HCT116 (cell line): Measurements from ENCODE around the gene POGLUT2. TPM values are rescaled to one million over a fixed set of nuclear protein-coding genes. Genes with fewer than 3 reads are reported as not detected.

ENCODE experiments used
- ATAC-seq: fragments of 200-7000 bp; cut with Tn5 transposase; 2 replicates; pipeline ENCODE4 v1.9.1; 2020; ENCODE audit warnings: mild to moderate bottlenecking, moderate library complexity
- BruUV-seq: library from RNA; stranded (reverse); fragments of 400-500 nt; replicated peaks from 2 replicates; lab custom pipeline; 2021; lab: Mats Ljungman, UMichigan
- CTCF ChIA-PET: fragments of 300-600 bp; sonication (Branson Sonifier 250); formaldehyde crosslinking; loops from one replicate; lab custom pipeline; 2021; ENCODE audit warnings: antibody characterized with exemption; lab: Charles Lee
- POLR2A ChIA-PET: fragments of 300-600, 350-600 bp; sonication (Branson Sonifier 250); formaldehyde crosslinking; loops from one replicate; lab custom pipeline; 2021; ENCODE audit warnings: antibody characterized with exemption; lab: Charles Lee
- RAD21 ChIA-PET, 2 experiments: fragments of 300-600 bp; sonication (Branson Sonifier 250); formaldehyde crosslinking; loops; one replicate each; lab custom pipeline; 2023; ENCODE audit warnings: low total read pairs in 2 of 2; ENCODE audit not compliant: uncharacterized antibody in 2 of 2, unreplicated experiment in 2 of 2, low non-redundant PET in 1 of 2; lab: Charles Lee
- DNase-seq: peaks from one replicate; pipeline ENCODE4 v3.0.0-alpha.2; 2010; ENCODE audit warnings: low read depth, low spot score
- H2AFZ ChIP-seq: fragments of 200-600 bp; shearing (Covaris generic), sonication (generic); 2 replicates; pipeline ENCODE4 v1.6.1; 2017; ENCODE audit warnings: low read depth, mixed run types, mixed read lengths, antibody characterized with exemption, low read length; ENCODE audit not compliant: poor library complexity, severe bottlenecking
- H3K27ac ChIP-seq: 2 replicates; pipeline ENCODE4 v1.5.1; 2012; ENCODE audit warnings: low read depth, low read length
- H3K27me3 ChIP-seq: fragments of 200-600 bp; sonication (generic); 2 replicates; pipeline ENCODE4 v1.6.1; 2016; ENCODE audit warnings: mixed run types, low read length, mixed read lengths; ENCODE audit not compliant: insufficient read depth
- H3K36me3 ChIP-seq, 2 experiments: fragments of 200-500 bp in 1 of 2; fragments of 200-600 bp in 1 of 2; sonication (Bioruptor generic) in 1 of 2; sonication (generic) in 1 of 2; 2 replicates each; pipeline versions ENCODE4 v1.5.1 to v1.6.1; 2014 to 2016; ENCODE audit warnings: low read length in 2 of 2, inconsistent platforms in 1 of 2, mixed read lengths in 1 of 2, mixed run types in 1 of 2; ENCODE audit not compliant: insufficient read depth in 2 of 2, control insufficient read depth in 1 of 2
- H3K4me1 ChIP-seq, 2 experiments: fragments of 200-600 bp in 1 of 2; sonication (generic) in 1 of 2; 2 replicates each; pipeline versions ENCODE4 v1.5.1 to v1.6.1; 2012 to 2017; ENCODE audit warnings: low read length in 2 of 2, inconsistent platforms in 1 of 2, mild to moderate bottlenecking in 1 of 2, mixed read lengths in 1 of 2, mixed run types in 1 of 2, moderate library complexity in 1 of 2; ENCODE audit not compliant: insufficient read depth in 2 of 2, control insufficient read depth in 1 of 2
- H3K4me2 ChIP-seq: fragments of 200-600 bp; sonication (generic); 2 replicates; pipeline ENCODE4 v1.6.1; 2017; ENCODE audit warnings: mixed run types, low read length, mixed read lengths
- H3K4me3 ChIP-seq, 2 experiments: fragments of 200-600 bp in 1 of 2; sonication (generic) in 1 of 2; replicated peaks in 1 of 2; 2 replicates each; pipeline ENCODE4 v1.5.1; 2011 to 2016; ENCODE audit warnings: low read length in 2 of 2, control low read depth in 1 of 2, low read depth in 1 of 2, mild to moderate bottlenecking in 1 of 2, mixed read lengths in 1 of 2, mixed run types in 1 of 2
- H3K79me2 ChIP-seq: fragments of 200-600 bp; sonication (generic); 2 replicates; pipeline ENCODE4 v1.6.1; 2017; ENCODE audit warnings: mild to moderate bottlenecking, mixed run types, low read length, moderate library complexity, mixed read lengths; ENCODE audit not compliant: insufficient read depth
- H3K9ac ChIP-seq: fragments of 200-600 bp; sonication (generic); 2 replicates; pipeline ENCODE4 v1.6.1; 2016; ENCODE audit warnings: low read length, mixed read lengths
- H3K9me2 ChIP-seq: fragments of 200-600 bp; sonication (generic), shearing (Covaris generic); 2 replicates; pipeline ENCODE4 v1.6.1; 2017; ENCODE audit warnings: mixed run types, mild to moderate bottlenecking, moderate library complexity; ENCODE audit not compliant: insufficient read depth
- H3K9me3 ChIP-seq, 2 experiments: fragments of 200-500 bp in 1 of 2; fragments of 200-600 bp in 1 of 2; sonication (Bioruptor generic) in 1 of 2; sonication (generic) in 1 of 2; 2 replicates each; pipeline ENCODE4 v1.6.1; 2014 to 2017; ENCODE audit warnings: low read length in 2 of 2, mixed read lengths in 2 of 2, inconsistent platforms in 1 of 2, low read depth in 1 of 2, mild to moderate bottlenecking in 1 of 2, mixed run types in 1 of 2, moderate library complexity in 1 of 2; ENCODE audit not compliant: control insufficient read depth in 1 of 2, insufficient read depth in 1 of 2
- H4K20me1 ChIP-seq: fragments of 200-600 bp; sonication (generic), shearing (Covaris generic); 2 replicates; pipeline ENCODE4 v1.6.1; 2017; ENCODE audit warnings: mixed run types, mild to moderate bottlenecking, moderate library complexity; ENCODE audit not compliant: insufficient read depth
- CBX3 ChIP-seq: IDR thresholded peaks from 2 replicates; pipeline ENCODE4 v1.6.1; 2012; ENCODE audit warnings: low read depth
- EGR1 ChIP-seq: IDR thresholded peaks from 2 replicates; pipeline ENCODE4 v1.6.1; 2012; ENCODE audit warnings: low read depth
- ELF1 ChIP-seq: IDR thresholded peaks from 2 replicates; pipeline ENCODE4 v1.6.1; 2012; ENCODE audit warnings: low read depth, borderline replicate concordance
- EZH2 ChIP-seq: fragments of 200-600 bp; sonication (generic); IDR thresholded peaks from 2 replicates; pipeline ENCODE4 v1.6.1; 2017; ENCODE audit warnings: antibody characterized with exemption, mixed run types
- FOSL1 ChIP-seq: IDR thresholded peaks from 2 replicates; pipeline ENCODE4 v1.6.1; 2012; ENCODE audit warnings: low read depth
- POLR2AphosphoS5 ChIP-seq: IDR thresholded peaks from 2 replicates; pipeline ENCODE4 v1.6.1; 2011; ENCODE audit warnings: mild to moderate bottlenecking, low read depth, low read length, moderate library complexity
- SP1 ChIP-seq: IDR thresholded peaks from 2 replicates; pipeline ENCODE4 v1.6.1; 2012; ENCODE audit warnings: low read depth
- TCF7L2 ChIP-seq: IDR thresholded peaks from 2 replicates; pipeline ENCODE4 v1.7.0; 2011; ENCODE audit warnings: borderline replicate concordance, inconsistent platforms; ENCODE audit not compliant: insufficient read depth, insufficient read length; ENCODE audit errors: extremely low read depth
- ZNF274 ChIP-seq: fragments of 200-500 bp; sonication (Bioruptor generic); IDR thresholded peaks from 2 replicates; pipeline ENCODE4 v1.6.1; 2014; ENCODE audit warnings: mild to moderate bottlenecking, low read depth, low read length, inconsistent platforms
- intact Hi-C: fragments of 100-400 bp; cut with micrococcal nuclease; formaldehyde crosslinking; loops from 2 replicates; pipeline ENCODE4 v1.10.0; 2022
- total RNA-seq: library from RNA; stranded (reverse); gene quantifications from one replicate; pipeline ENCODE4 v1.2.1, GENCODE V29; 2021; ENCODE audit not compliant: unreplicated experiment
- TF ChIP-seq, protein P1 (sequence below), 3 experiments: fragments of 200-600 bp in 1 of 3; sonication (generic) in 1 of 3; IDR thresholded peaks in 2 of 3; conservative IDR thresholded peaks in 1 of 3; 2 replicates each; pipeline ENCODE4 v1.5.1; 2012 to 2017; ENCODE audit warnings: low read depth in 2 of 3, low read length in 2 of 3, antibody characterized with exemption in 1 of 3, borderline replicate concordance in 1 of 3, control low read depth in 1 of 3, mild to moderate bottlenecking in 1 of 3, mixed read lengths in 1 of 3, mixed run types in 1 of 3, moderate library complexity in 1 of 3; ENCODE audit not compliant: insufficient read depth in 1 of 3

Gene POGLUT2
- total RNA-seq, 1 experiment from 2014 or later: 4.8 TPM

DNA sequence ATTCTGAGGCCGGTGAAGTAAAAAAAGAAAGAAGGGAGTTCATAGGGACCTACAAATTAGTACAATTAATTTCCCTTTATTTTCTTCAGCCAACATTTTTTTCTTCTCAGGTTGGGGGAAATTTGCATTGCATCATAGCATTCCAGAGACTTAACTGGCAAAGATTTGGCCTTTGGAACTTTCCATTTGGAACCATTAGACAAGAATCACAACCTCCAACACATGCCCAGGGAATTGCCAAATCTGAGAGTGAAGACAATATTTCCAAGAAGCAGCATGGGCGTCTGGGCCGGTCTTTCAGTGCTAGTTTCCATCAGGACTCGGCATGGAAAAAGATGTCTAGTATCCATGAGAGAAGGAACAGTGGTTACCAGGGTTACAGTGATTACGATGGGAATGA lies 40.7 kb upstream of the POGLUT2 start:
- DNase-seq (no peak), ATAC-seq (no peak)
- H3K79me2 ChIP-seq: no peaks in the 10 kb centered on the region
- TF ChIP-seq FOSL1 (no peak), TCF7L2 (no peak), SP1 (no peak)
- TF ChIP-seq, all 23 proteins: peak for 0
- Histone ChIP-seq H3K9ac (no peak overlapping the region), H4K20me1 (no peaks in the 10 kb centered on the region), H3K9me3 (no peaks in the 10 kb centered on the region), H3K36me3 (peaks cover 0 to 3% of the 10 kb centered on the region in 2 experiments; a peak in 1 of 4 replicates), H3K27ac (no peak overlapping the region), H2AFZ (no peak overlapping the region), H3K27me3 (no peaks in the 10 kb centered on the region), H3K4me3 (no peak overlapping the region), H3K4me2 (no peak overlapping the region), H3K9me2 (no peaks in the 10 kb centered on the region), H3K4me1 (peaks cover 0 to 2% of the 10 kb centered on the region in 2 experiments; a peak in 2 of 4 replicates)
- ChIA-PET RAD21 (no interaction called here), POLR2A (no interaction called here), CTCF (no interaction called here)
- no TSS peak for BruUV-seq
- intact Hi-C loops: no loop called here

DNA sequence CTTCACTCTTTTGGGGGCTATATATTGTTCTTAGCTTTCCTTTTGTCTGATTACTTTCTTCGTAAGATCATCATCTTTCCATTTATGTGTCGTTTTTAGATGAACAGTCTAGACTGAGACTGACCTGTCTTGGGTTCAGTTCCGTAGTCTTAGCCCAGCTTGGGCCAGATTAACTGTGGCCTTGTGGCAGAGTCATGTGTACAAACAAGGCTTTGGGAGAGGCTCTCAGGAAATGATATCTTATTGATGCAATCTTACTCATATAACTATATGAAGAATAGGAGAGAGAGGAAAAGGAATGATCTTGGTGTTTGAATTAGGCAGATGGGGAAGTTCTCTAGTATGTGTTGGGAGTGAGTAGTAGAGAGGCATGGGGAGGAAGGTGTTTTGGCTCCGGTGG lies 40.2 kb upstream of the POGLUT2 start:
- no peak overlapping the region for H2AFZ ChIP-seq
- TF ChIP-seq POLR2AphosphoS5 (no peak), CBX3 (no peak), TCF7L2 (no peak), SP1 (no peak), ELF1 (no peak), ZNF274 (no peak), EGR1 (no peak), EZH2 (no peak)
- TF ChIP-seq, protein P1, sequence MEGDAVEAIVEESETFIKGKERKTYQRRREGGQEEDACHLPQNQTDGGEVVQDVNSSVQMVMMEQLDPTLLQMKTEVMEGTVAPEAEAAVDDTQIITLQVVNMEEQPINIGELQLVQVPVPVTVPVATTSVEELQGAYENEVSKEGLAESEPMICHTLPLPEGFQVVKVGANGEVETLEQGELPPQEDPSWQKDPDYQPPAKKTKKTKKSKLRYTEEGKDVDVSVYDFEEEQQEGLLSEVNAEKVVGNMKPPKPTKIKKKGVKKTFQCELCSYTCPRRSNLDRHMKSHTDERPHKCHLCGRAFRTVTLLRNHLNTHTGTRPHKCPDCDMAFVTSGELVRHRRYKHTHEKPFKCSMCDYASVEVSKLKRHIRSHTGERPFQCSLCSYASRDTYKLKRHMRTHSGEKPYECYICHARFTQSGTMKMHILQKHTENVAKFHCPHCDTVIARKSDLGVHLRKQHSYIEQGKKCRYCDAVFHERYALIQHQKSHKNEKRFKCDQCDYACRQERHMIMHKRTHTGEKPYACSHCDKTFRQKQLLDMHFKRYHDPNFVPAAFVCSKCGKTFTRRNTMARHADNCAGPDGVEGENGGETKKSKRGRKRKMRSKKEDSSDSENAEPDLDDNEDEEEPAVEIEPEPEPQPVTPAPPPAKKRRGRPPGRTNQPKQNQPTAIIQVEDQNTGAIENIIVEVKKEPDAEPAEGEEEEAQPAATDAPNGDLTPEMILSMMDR (IDR thresholded peaks at IDR 0.05 in 2 of 3, conservative IDR thresholded peaks at IDR 0.05 in 1 of 3; ENCODE audit: borderline replicate concordance in 1 of 3, insufficient read depth in 1 of 3, low read depth in 2 of 3, low read length in 2 of 3): no peak

More for the DNA sequence above, 40.2 kb upstream of the POGLUT2 start:
- no TSS peak for BruUV-seq
- POLR2A ChIA-PET: no interaction called here
- no peak overlapping the region for H3K4me2 ChIP-seq
- peaks cover 0 to 3% of the 10 kb centered on the region in 2 experiments; a peak in 1 of 4 replicates for H3K36me3 ChIP-seq
- CTCF ChIA-PET: no interaction called here
- H3K9ac ChIP-seq: no peak overlapping the region
- no peaks in the 10 kb centered on the region for H3K79me2 ChIP-seq
- no peaks in the 10 kb centered on the region for H3K9me2 ChIP-seq
- no peaks in the 10 kb centered on the region for H3K27me3 ChIP-seq
- intact Hi-C loops: no loop called here
- no peak overlapping the region for H3K4me3 ChIP-seq
- no peaks in the 10 kb centered on the region for H3K4me1 ChIP-seq
- no peak overlapping the region for H3K27ac ChIP-seq
- no peak for DNase-seq
- no peak for ATAC-seq
- no peaks in the 10 kb centered on the region for H4K20me1 ChIP-seq
- RAD21 ChIA-PET: no interaction called here
- H3K9me3 ChIP-seq: no peaks in the 10 kb centered on the region
